A673 (cell line): Measurements from ENCODE around the gene BROX. TPM values are rescaled to one million over a fixed set of nuclear protein-coding genes. Genes with fewer than 3 reads are reported as not detected.

Experiments used
- BruUV-seq: library from RNA; stranded (reverse); fragments of 400-500 nt; replicated peaks from 2 replicates; lab custom pipeline; 2021; lab: Mats Ljungman, UMichigan
- CTCF ChIA-PET: fragments of 300-600 bp; sonication (Branson Sonifier 250); formaldehyde crosslinking; loops from one replicate; lab custom pipeline; 2022; ENCODE audit warnings: antibody characterized with exemption; lab: Charles Lee
- POLR2A ChIA-PET: fragments of 300-600 bp; sonication (Branson Sonifier 250); formaldehyde crosslinking; loops from one replicate; lab custom pipeline; 2022; ENCODE audit warnings: antibody characterized with exemption; ENCODE audit not compliant: low non-redundant PET; lab: Charles Lee
- DNase-seq: peaks from one replicate; pipeline ENCODE4 v3.0.0-alpha.2; 2015; ENCODE audit warnings: low spot score
- H3K27ac ChIP-seq: fragments of 200-600 bp; sonication (generic); 2 replicates; pipeline ENCODE4 v1.5.1; 2016; ENCODE audit warnings: mixed run types, low read depth, mild to moderate bottlenecking, mixed read lengths, antibody characterized with exemption, low read length; ENCODE audit not compliant: poor library complexity, severe bottlenecking
- H3K27me3 ChIP-seq: fragments of 200-600 bp; sonication (generic); replicated peaks from 2 replicates; pipeline ENCODE4 v1.6.1; 2017; ENCODE audit warnings: mixed run types, low read depth, mild to moderate bottlenecking, mixed read lengths, antibody characterized with exemption, low read length; ENCODE audit not compliant: insufficient read depth, poor library complexity
- H3K36me3 ChIP-seq: fragments of 200-600 bp; sonication (generic); 2 replicates; pipeline ENCODE4 v1.6.1; 2016; ENCODE audit warnings: mixed run types, mild to moderate bottlenecking, mixed read lengths, antibody characterized with exemption, low read length; ENCODE audit not compliant: insufficient read depth, poor library complexity, severe bottlenecking
- H3K4me1 ChIP-seq: fragments of 200-600 bp; sonication (generic); 2 replicates; pipeline ENCODE4 v1.6.1; 2017; ENCODE audit warnings: mixed run types, mild to moderate bottlenecking, mixed read lengths, antibody characterized with exemption, low read length; ENCODE audit not compliant: insufficient read depth, poor library complexity, severe bottlenecking
- H3K4me3 ChIP-seq: fragments of 200-600 bp; sonication (generic); 2 replicates; pipeline ENCODE4 v1.5.1; 2016; ENCODE audit warnings: low read depth, mixed run types, mild to moderate bottlenecking, mixed read lengths, low read length; ENCODE audit not compliant: poor library complexity, severe bottlenecking
- H3K9me3 ChIP-seq: fragments of 200-600 bp; sonication (generic); 2 replicates; pipeline ENCODE4 v1.6.1; 2016; ENCODE audit warnings: mixed run types, low read depth, mild to moderate bottlenecking, mixed read lengths, antibody characterized with exemption, low read length; ENCODE audit not compliant: poor library complexity, severe bottlenecking
- EZH2 ChIP-seq: fragments of 200-600 bp; sonication (generic); IDR thresholded peaks from 2 replicates; pipeline ENCODE4 v1.6.1; 2017; ENCODE audit warnings: borderline replicate concordance, low read depth, mild to moderate bottlenecking, mixed read lengths, antibody characterized with exemption, low read length; ENCODE audit not compliant: poor library complexity, severe bottlenecking
- intact Hi-C: fragments of 100-400 bp; cut with micrococcal nuclease; formaldehyde crosslinking; loops from one replicate; pipeline ENCODE4 v1.10.0; 2022; ENCODE audit not compliant: unreplicated experiment
- total RNA-seq: library from RNA; stranded (reverse); gene quantifications from 2 replicates; pipeline ENCODE4 v1.2.3, GENCODE V29; 2021
- TF ChIP-seq, protein P1 (sequence below): fragments of 300-800, 200-600 bp; sonication (generic); conservative IDR thresholded peaks from 2 replicates; pipeline ENCODE4 v1.5.1; 2017; ENCODE audit warnings: low read depth, mild to moderate bottlenecking, antibody characterized with exemption, low read length, moderate library complexity, mixed read lengths

Gene BROX
- total RNA-seq, 1 experiment from 2014 or later = 36.2 TPM

- POLR2A ChIA-PET = no interaction called here
- CTCF ChIA-PET = no interaction called here
Observed at GRCh38 chr1:222769971-222770620, 57.7 kb downstream of the BROX start.

GRCh38 chr1:222772996-222773379, 60.6 kb downstream of the BROX start:
- DNase-seq = no peak
- H3K4me1 ChIP-seq = no peaks in the 10 kb centered on the region
- peaks cover 15% of the 10 kb centered on the region for H3K9me3 ChIP-seq
- ChIA-PET POLR2A (no interaction called here), CTCF (no interaction called here)
- H3K4me3 ChIP-seq = no peak overlapping the region
- H3K27me3 ChIP-seq = no peaks in the 10 kb centered on the region
- TF ChIP-seq EZH2 = no peak
- TF ChIP-seq, protein P1, sequence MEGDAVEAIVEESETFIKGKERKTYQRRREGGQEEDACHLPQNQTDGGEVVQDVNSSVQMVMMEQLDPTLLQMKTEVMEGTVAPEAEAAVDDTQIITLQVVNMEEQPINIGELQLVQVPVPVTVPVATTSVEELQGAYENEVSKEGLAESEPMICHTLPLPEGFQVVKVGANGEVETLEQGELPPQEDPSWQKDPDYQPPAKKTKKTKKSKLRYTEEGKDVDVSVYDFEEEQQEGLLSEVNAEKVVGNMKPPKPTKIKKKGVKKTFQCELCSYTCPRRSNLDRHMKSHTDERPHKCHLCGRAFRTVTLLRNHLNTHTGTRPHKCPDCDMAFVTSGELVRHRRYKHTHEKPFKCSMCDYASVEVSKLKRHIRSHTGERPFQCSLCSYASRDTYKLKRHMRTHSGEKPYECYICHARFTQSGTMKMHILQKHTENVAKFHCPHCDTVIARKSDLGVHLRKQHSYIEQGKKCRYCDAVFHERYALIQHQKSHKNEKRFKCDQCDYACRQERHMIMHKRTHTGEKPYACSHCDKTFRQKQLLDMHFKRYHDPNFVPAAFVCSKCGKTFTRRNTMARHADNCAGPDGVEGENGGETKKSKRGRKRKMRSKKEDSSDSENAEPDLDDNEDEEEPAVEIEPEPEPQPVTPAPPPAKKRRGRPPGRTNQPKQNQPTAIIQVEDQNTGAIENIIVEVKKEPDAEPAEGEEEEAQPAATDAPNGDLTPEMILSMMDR = no peak
- intact Hi-C loops = no loop called here
- H3K36me3 ChIP-seq = no peaks in the 10 kb centered on the region
- BruUV-seq = no TSS peak
- no peak overlapping the region for H3K27ac ChIP-seq

More at GRCh38 chr1:222769971-222770620, 57.7 kb downstream of the BROX start:
- no TSS peak for BruUV-seq
- no peaks in the 10 kb centered on the region for H3K4me1 ChIP-seq
- no peak overlapping the region for H3K27ac ChIP-seq
- DNase-seq = no peak
- peaks cover 15% of the 10 kb centered on the region for H3K9me3 ChIP-seq
- no peaks in the 10 kb centered on the region for H3K36me3 ChIP-seq
- intact Hi-C loops = no loop called here
- H3K4me3 ChIP-seq = no peak overlapping the region
- no peaks in the 10 kb centered on the region for H3K27me3 ChIP-seq
- TF ChIP-seq, protein P1 = no peak
- no peak for TF ChIP-seq EZH2

GRCh38 chr1:222777463-222777862, 65.1 kb downstream of the BROX start:
- Histone ChIP-seq H3K27me3 (no peaks in the 10 kb centered on the region), H3K4me3 (no peak overlapping the region), H3K27ac (no peak overlapping the region), H3K4me1 (no peaks in the 10 kb centered on the region), H3K9me3 (no peaks in the 10 kb centered on the region), H3K36me3 (no peaks in the 10 kb centered on the region)
- no peak for DNase-seq
- ChIA-PET POLR2A (no interaction called here), CTCF (no interaction called here)
- no peak for TF ChIP-seq EZH2
- TF ChIP-seq, protein P1 = no peak
- intact Hi-C loops = no loop called here
- BruUV-seq = no TSS peak
